OCI-LY7 (cell line): Measurements from ENCODE around the gene KDM3B. TPM values are rescaled to one million over a fixed set of nuclear protein-coding genes. Genes with fewer than 3 reads are reported as not detected.

ENCODE experiments used
- BruUV-seq: library from RNA; stranded (reverse); fragments of 400-500 nt; replicated peaks from 2 replicates; lab custom pipeline; 2021; lab: Mats Ljungman, UMichigan
- CTCF ChIA-PET: fragments of 300-600 bp; sonication (Branson Sonifier 250); formaldehyde crosslinking; loops from one replicate; lab custom pipeline; 2022; ENCODE audit warnings: antibody characterized with exemption; ENCODE audit not compliant: unreplicated experiment; lab: Charles Lee
- POLR2A ChIA-PET: fragments of 300-600 bp; sonication (Branson Sonifier 250); formaldehyde crosslinking; loops from one replicate; lab custom pipeline; 2022; ENCODE audit warnings: antibody characterized with exemption; lab: Charles Lee
- DNase-seq: peaks from one replicate; pipeline ENCODE4 v3.0.0-alpha.2; 2015; ENCODE audit warnings: low spot score
- H2AFZ ChIP-seq: fragments of 200-600 bp; sonication (generic), shearing (Covaris generic); 2 replicates; pipeline ENCODE4 v1.6.1; 2014; ENCODE audit warnings: mild to moderate bottlenecking, antibody characterized with exemption, low read length, moderate library complexity
- H3K27ac ChIP-seq: fragments of 200-600 bp; sonication (generic); 2 replicates; pipeline ENCODE4 v1.5.1; 2014; ENCODE audit warnings: mixed run types, low read depth, mild to moderate bottlenecking, moderate library complexity, low read length, inconsistent platforms; ENCODE audit not compliant: poor library complexity, severe bottlenecking
- H3K36me3 ChIP-seq: fragments of 200-600 bp; sonication (generic); 2 replicates; pipeline ENCODE4 v1.6.1; 2014; ENCODE audit warnings: mild to moderate bottlenecking, antibody characterized with exemption, low read length, moderate library complexity, mixed read lengths; ENCODE audit not compliant: insufficient read depth
- H3K4me1 ChIP-seq: fragments of 200-600 bp; sonication (generic); 2 replicates; pipeline ENCODE4 v1.5.1; 2014; ENCODE audit warnings: mild to moderate bottlenecking, low read length; ENCODE audit not compliant: insufficient read depth, poor library complexity, severe bottlenecking
- H3K4me2 ChIP-seq: fragments of 200-600 bp; sonication (generic); 2 replicates; pipeline ENCODE4 v1.6.1; 2014; ENCODE audit warnings: mild to moderate bottlenecking, low read length
- H3K4me3 ChIP-seq: fragments of 200-600 bp; sonication (generic); 2 replicates; pipeline ENCODE4 v1.5.1; 2014; ENCODE audit warnings: mild to moderate bottlenecking, low read depth, low read length; ENCODE audit not compliant: poor library complexity, severe bottlenecking
- H3K79me2 ChIP-seq: fragments of 200-600 bp; sonication (generic); 2 replicates; pipeline ENCODE4 v1.6.1; 2016; ENCODE audit warnings: low read depth, mild to moderate bottlenecking, low read length, moderate library complexity, mixed read lengths; ENCODE audit not compliant: insufficient read depth
- H3K9me2 ChIP-seq: fragments of 200-600 bp; sonication (generic); 2 replicates; pipeline ENCODE4 v1.6.1; 2016; ENCODE audit warnings: mild to moderate bottlenecking, low read length, mixed read lengths; ENCODE audit not compliant: insufficient read depth
- H3K9me3 ChIP-seq: fragments of 200-600 bp; sonication (generic); 2 replicates; pipeline ENCODE4 v1.6.1; 2014; ENCODE audit warnings: mild to moderate bottlenecking, mixed run types, low read length, mixed read lengths
- H4K20me1 ChIP-seq: fragments of 200-600 bp; sonication (generic); 2 replicates; pipeline ENCODE4 v1.6.1; 2014; ENCODE audit warnings: mild to moderate bottlenecking, antibody characterized with exemption, low read length, moderate library complexity, mixed read lengths; ENCODE audit not compliant: insufficient read depth
- CTCF ChIP-seq: fragments of 200-600 bp; sonication (generic); conservative IDR thresholded peaks from 2 replicates; pipeline ENCODE4 v1.5.1; 2014; ENCODE audit warnings: mild to moderate bottlenecking, antibody characterized with exemption, low read length, moderate library complexity, mixed read lengths
- EZH2phosphoT487 ChIP-seq: fragments of 200-600 bp; sonication (generic); IDR thresholded peaks from 2 replicates; pipeline ENCODE4 v1.6.1; 2018; ENCODE audit warnings: low read depth, borderline replicate concordance, mild to moderate bottlenecking, mixed run types, antibody characterized with exemption, low read length, moderate library complexity, mixed read lengths
- intact Hi-C: fragments of 100-400 bp; cut with micrococcal nuclease; formaldehyde crosslinking; loops from one replicate; pipeline ENCODE4 v1.10.0; 2022; ENCODE audit not compliant: unreplicated experiment
- total RNA-seq, 2 experiments: library from RNA; depleted of rRNA in 1 of 2; stranded (reverse); fragments of >200 nt in 1 of 2; shearing (Covaris generic) in 1 of 2; gene quantifications; 2 replicates each; pipeline ENCODE4 v1.2.3, GENCODE V29; 2014 to 2022

KDM3B gene
- total RNA-seq, 2 experiments from 2014 or later = 51.1 to 64.8 TPM

DNA sequence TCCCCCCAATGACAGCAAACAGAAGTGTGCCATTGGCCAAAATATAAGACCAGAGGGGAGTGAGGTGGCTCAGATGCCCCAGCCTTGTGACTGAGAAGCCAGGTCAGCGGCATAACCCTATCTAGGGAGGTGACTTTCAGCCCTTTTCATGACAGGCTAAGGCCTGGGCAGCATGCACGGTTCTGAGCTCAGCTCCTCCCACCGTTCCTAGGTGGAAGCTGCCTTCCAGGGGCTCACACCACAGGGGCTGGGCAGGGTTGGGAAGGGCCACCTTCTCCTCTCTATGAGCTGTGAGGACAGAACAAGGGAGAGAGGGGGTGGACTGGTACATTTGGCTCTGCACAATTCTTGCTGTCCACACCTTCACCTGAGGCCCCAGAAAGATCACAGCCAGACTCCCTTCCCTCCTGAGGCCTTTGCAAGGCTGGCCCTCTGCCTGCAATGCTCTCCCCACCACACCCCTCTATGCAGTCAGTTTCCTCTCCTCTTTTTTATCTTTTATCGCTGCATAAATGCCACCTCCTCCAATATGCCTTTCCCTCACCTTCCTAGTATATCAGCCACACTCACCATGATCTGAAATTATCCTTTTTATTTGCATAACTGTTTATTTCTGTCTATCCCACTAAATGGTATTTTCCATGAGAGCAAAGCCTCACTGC, 107.7 kb downstream of the KDM3B start:
- Histone ChIP-seq H3K4me1 (peaks cover 35% of the 10 kb centered on the region), H3K4me2 (0 out of 2 replicates have a peak overlapping the region, but pooled peaks have one; percentile 33), H3K9me2 (no peaks in the 10 kb centered on the region), H3K4me3 (no peak overlapping the region), H3K9me3 (no peaks in the 10 kb centered on the region), H2AFZ (peak overlapping the region; percentile 91; the same call in 1 of the 2 replicates), H3K27ac (no peak overlapping the region), H3K36me3 (no peaks in the 10 kb centered on the region), H3K79me2 (no peaks in the 10 kb centered on the region), H4K20me1 (no peaks in the 10 kb centered on the region)
- CTCF ChIA-PET = interaction anchor here (0.8 kb wide), 1 partner anchor 11 kb away, joined by 3 read pairs; no protein-coding TSS in a partner anchor
- POLR2A ChIA-PET = interaction anchor here (1.0 kb wide), 1 partner anchor 106 kb away, joined by 5 read pairs; no protein-coding TSS in a partner anchor
- DNase-seq = no peak
- intact Hi-C loops = no loop called here
- no TSS peak for BruUV-seq
- TF ChIP-seq CTCF (no peak), EZH2phosphoT487 (no peak)

DNA sequence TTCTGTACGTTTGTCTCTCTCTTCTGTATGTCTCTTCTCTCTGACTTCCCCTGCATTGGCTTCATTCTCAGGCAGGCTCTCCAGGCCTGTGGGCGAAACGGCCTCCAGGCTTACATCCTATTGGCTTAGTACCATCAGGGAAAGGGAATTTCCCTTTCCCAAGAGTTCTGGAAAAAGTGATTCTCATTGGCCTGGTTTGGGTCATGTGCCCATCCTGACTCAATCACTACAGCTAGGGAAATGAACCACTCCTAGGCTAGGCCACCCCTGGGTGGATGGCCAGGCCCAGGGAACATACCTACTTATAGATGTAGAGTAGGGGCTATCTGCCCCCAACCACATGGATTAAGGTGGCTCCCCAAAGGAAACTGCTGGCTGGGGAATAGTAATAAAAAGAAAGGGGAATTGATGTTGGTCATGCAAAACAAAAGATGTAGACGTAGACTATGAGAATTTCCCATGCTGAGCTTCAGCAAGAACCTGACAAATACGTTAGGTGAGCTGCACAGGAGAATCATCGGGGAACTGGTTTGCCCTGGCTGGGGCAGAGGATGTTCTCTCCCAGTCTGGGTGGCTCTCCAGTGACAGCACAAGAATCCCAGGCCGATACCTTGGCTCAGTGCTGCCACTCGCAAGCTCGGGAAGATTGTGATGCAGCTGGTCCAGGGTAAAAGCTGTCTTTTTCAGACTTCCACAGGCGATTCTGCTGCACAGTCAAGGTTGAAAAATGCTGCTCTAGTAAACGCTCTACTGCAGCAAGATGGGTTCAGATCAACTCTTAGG, 109.0 kb downstream of the KDM3B start:
- Histone ChIP-seq H3K4me1 (peaks cover 44% of the 10 kb centered on the region), H2AFZ (no peak overlapping the region), H4K20me1 (no peaks in the 10 kb centered on the region), H3K79me2 (no peaks in the 10 kb centered on the region), H3K27ac (no peak overlapping the region), H3K4me2 (no peak overlapping the region), H3K9me2 (no peaks in the 10 kb centered on the region), H3K9me3 (no peaks in the 10 kb centered on the region), H3K4me3 (no peak overlapping the region), H3K36me3 (no peaks in the 10 kb centered on the region)
- no peak for DNase-seq
- no TSS peak for BruUV-seq
- ChIA-PET CTCF (no interaction called here), POLR2A (no interaction called here)
- intact Hi-C loops = no loop called here
- TF ChIP-seq EZH2phosphoT487 (no peak), CTCF (no peak)
